GM19468 (cell line): Measurements from ENCODE around the gene CAP1.
"Not testable (repeated sequence)": the region's sequence is repeated elsewhere in the genome, so short reads cannot be mapped to it uniquely, and the experiment has no call there.

Experiments used
- ATAC-seq: cut with Tn5 transposase; IDR thresholded peaks from one replicate; pipeline ENCODE4 v1.9.1; 2021; ENCODE audit warnings: mild to moderate bottlenecking, moderate library complexity, moderate number of reproducible peaks; ENCODE audit not compliant: unreplicated experiment; ENCODE audit errors: extremely low read depth

Gene CAP1

DNA sequence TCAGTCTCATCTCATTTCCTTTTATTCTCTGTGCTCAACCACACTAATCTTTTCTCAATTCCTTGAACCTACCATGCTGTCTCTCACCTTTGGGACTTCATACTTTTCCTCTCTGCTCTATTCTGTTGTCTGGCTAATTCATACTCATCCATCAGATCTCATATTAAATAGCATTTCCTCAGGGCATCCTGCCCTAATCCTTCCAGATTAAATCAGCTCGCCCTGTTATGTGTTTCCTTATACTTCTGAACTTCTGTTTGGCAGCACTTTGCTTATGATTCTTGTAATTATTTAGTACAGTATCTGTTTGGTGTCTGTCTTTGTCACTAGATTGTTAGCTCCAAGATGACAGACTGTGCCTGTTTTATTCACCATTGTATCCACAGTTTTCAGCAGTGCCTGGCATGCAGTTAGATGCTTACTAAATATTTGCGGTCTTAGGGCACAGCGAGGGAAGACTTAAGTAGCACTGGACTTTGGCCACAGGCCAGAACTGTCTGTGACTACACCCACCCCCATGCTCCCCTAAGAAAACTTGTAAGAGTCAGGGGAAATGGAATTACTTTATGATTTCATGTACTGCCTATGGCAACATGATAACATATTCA is 9.9 kb upstream of the CAP1 start:
- no peak for ATAC-seq

DNA sequence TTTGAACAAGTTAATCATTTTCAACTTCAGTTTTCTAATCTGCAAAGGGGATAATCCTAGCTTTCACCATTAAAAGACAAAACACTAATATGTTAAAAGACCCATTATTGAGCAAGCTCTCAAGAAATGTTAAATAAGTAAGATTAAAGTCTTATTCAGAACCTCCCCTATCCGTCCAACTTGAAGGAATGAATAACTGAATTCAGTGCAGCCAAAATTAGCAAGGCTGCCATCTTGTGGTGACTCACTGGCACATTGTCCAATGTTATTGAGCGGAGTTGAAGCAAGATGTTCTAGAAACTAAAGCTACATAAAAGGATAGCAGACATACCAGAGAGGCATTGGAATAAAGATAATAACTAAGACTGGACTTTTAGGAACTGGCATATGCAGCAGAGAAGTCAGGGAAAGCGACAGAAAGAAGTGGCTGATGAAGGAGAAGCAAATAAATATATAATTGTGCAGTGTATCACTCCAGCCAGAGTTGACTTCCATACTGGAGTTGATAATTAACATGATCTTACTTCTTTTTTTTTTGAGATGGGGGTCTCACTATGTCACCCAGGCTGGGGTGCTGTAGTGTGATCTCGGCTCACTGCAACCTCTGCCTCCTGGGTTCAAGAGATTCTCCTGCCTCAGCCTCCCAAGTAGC is 8.2 kb upstream of the CAP1 start:
- ATAC-seq, result peak; percentile 39

DNA sequence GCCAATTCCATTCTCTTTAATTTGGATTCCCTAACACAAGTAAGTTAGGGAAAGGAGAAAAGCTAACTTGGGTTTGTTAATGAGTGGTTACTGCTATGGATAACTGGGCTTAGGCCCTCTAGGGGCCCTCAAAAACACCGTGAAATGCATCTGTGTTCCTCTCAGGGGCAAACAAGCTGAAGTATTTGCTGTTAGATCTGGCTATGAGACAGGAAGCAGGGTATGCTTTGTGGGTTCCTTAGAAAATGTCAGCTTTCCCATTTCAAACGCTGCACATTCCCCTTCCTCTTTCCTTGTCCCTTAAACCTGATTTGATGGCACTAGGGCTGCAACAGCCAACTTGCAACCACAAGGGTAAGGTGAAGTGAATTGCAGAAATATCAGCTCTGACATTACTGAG is 5.7 kb upstream of the CAP1 start:
- ATAC-seq, result no peak

DNA sequence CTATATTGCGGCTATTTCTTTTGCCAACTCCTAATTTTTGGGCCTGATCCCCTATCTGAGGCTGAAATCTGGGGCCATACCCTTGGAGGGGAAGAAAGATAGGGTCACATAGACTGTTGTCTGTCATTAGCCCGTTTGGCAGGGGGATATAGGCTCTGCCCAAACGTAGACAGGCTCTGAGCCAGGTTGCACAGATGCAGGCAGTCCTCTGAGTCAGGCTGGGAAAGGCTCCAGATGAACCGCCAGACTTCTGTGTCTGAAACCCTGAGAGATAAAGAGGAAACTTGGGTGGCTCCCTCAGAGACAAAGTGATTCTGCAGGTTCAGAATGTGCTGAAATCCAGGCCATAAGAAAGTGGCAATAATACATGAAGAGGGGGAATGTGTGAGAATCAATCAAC is 4.0 kb upstream of the CAP1 start:
- no peak for ATAC-seq

DNA sequence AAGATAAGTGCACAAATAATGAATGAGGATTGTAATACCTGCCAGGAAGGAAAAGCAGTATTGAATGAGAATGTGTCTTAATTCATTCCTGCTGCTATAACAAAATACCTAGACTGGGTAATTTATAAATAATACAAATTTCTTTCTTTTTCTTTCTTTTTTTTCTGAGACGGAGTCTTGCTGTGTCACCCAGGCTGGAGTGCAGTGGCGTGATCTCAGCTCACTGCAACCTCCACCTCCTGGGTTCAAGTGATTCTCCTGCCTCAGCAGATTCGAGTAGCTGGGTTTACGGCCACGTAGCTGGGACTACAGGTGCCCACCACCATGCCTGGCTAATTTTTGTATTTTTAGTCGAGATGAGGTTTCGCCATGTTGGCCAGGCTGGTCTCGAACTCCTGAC is 3.3 kb upstream of the CAP1 start:
- not testable (repeated sequence) for ATAC-seq

DNA sequence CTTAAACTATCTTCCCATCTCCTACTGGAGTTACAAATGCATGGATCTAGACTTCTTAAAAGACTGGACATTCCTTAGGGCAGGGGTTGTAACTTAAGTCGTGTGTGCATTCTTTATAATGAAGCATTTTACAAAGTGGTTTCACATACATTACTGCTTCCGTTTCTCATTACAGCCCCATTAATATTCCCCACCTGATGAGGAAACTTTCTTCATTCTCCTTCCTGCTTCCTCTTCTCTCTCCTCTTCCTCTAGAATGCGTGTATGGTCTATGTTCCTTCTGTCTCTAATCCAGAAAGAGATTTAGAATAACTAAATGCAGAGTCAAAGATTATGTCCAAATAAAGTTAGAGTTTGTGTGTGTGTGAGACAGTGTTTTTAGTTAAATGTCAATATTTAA is 1.8 kb upstream of the CAP1 start:
- no peak for ATAC-seq

DNA sequence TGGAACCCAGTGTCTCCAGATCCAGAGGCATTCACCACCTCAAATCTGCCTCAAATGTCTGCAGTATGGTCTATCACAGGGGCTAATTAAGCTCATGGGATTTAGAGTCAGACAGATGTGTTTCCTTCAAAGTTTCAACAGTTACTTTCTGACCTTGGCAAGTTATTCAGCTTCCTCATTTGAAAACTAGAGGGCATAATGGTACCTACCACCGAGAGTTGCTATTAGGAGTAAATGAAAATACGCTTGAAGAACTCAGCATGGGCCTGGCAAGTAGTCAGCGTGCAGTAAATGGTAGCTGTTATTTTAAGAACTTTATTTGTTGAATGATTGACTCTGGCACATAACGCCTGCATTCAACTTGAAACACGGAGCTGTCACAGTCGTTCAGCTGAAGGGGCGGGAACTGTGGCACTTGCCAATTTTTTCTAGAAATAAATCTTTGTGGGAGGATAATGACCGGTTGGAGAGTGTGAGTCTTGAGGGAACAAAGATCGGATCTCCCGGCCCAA is 1.2 kb upstream of the CAP1 start:
- ATAC-seq, result no peak

DNA sequence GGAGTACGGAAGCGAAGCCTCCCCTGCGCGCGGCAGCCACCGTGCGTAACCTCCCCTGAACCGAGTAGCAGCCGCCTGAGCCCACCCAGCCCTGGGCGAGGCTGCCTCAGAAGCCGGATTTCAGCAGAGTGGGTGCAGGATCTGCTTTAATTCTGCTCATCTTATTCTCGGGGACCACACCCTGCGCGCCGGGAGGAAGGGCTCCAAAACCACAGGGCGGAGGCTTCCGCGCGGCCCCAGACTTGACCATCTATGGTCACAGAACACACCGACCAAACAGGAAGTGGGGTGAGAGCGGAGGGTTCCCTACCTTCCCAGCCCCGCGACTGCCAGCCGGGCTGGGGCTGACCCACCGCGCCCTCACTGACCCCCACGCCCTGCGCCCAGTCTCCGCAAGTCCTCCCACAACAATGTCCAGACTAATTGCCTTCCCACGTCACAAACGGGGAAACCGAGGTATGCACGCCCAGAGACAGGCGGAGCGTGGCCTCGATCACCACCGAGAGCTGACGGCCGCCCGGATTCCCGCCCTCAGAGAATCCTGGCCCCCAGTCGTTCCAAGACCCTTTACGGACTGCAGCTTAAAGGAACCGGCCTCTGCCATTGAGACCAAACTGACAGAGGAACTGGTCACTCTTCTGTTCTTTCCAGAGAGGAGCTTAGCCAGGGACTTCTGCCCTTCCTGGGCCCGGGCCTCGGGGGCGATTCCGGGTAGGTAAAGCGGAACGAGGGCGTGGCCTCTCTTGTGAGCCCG is 595 bp upstream of the CAP1 start:
- peak; percentile 62 for ATAC-seq

DNA sequence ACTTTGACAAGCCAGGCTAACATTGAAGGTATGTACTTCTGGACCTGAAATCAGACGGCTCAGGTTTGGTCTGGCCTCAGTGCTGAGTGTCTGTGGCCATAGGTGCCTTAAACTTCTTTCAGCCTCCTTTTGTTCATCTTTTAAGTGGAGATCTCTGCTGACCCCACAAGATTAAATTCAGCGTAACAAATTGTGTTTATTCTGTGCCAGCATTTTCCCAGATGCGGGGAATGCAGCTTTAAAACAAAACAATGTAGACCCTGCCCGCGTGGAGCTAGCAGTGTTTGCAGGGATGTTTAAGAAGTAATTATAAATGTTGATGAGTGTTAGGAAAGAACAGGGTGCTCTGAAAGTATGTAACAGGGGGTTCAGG is 923 bp downstream of the CAP1 start:
- ATAC-seq, result no peak

DNA sequence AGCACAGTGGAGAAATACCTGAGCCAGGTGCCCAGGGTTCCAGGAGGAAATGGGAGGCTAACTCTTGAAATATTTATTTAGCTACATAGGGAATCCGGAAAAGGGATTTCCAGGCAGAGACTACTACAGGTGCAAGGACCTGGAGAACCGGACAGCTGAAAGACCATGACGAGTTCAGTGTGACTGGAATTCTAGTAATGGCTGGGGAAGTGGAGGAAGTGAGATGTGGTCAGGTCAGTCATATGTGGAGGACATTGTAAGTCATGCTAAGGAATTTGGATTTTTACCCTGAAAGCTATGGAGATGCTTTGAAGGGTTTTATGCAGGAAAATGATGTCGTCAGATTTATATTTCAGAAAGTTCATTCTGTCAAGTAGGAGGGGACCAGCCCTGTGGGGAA is 1.8 kb downstream of the CAP1 start:
- no peak for ATAC-seq

DNA sequence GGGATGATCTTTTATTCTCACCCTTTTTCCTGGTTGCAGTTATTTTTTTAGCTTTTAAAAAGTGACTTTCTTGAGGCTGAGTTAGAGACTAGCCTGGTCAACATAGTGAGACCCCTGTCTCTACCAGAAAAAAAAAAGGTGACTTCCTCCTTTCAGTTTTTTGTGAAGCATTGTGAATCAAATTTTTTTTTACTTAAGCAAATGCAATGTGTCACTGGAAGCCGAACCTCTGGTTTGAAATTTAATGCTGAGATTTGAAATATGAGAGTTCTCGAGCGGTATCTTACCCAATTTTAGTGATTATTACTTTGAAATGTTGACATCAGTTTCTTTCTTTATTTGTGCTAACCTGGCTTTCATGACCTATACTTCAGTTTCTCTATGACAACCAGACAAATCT is 3.6 kb downstream of the CAP1 start:
- ATAC-seq, result no peak

DNA sequence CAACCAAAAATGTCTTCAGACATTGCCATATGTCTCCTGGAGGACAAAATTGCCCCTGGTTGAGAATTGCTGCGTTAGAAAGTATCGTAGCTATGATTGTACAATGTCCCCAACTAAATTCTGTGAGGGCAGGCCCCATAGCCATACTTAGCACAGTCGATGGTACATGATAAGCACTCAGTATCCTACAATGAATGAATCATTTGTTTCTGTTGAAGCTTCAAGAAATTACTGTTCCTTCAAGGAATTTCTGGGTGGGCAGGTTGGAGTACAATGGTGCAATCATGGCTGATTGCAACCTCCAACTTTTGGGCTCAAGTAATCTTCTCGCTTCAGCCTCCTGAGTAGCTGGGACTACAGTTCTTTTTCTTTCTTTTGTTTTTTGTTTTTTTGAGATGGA is 4.7 kb downstream of the CAP1 start:
- ATAC-seq, result no peak

DNA sequence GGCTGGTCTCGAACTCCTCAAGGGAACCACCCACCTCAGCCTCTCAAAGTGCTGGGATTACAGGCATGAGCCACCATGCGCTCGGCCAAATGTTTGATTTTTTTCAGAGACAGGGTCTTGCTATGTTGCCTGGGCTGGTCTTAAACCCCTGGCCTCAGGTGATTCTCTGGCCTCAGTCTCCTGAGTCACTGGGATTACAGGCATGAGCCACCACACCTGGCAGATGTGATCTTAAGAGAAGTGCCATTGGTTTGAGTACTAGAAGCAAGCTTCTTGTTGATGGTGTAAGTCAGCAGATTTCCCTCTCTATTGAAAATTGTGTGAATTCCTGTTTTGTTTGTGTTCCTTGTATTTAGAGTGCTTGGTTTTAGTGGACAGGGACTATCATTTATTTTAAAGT is 5.2 kb downstream of the CAP1 start:
- ATAC-seq, result no peak

DNA sequence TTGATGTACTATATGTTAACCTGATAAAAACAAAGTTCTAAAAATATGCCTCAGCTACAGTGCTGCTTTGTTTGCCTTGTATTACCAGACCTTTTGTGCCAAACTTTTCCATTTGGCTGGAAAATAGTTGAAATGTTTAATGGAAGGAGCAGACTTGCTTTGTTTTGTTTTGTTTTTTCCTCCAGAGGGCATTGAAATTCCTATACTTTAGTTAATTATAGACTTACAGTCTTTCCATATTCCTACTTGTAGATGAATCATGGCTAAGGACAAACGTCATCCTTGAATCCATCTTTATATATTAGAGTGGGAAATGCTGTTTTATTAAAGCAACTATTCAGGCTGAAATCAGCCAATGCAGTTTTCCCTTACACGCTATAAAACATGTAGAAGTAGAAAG is 6.7 kb downstream of the CAP1 start:
- no peak for ATAC-seq

DNA sequence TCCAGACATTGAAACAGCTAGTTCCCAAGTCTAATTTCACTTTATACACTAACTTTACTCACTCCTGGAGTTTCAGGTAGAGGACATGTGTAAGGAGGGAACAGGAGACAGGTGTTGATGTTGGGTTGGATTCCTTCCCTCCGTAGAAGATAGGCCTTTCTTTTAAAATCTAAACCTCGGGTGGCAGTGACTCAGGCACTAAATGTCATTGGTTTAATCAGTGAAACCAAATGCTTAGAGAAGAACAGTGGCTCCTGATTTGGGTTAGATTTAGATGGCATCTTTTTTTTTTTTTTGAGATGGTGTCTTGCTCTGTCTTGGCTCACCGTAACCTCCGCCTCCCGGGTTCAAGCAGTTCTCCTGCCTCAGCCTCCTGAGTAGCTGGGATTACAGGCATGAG is 7.2 kb downstream of the CAP1 start:
- no peak for ATAC-seq

DNA sequence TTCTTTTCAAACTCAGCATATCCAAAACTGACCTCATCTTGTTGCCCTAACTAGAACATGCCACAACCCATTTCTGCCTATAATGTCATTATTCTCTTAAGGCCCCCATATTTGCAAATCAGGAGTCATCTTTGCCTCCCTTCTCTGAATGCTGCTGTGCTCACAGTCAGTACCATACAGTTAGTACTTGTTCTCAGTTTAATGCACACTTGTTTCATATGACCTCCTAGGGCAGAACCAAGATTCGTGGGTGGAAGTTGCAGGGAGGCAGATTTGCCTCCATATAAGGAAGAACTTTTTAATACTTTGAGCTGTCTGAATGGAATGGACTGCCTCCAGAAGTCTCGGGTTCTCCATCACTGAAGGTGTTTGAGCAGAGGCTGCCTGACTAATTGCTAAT is 9.2 kb downstream of the CAP1 start:
- no peak for ATAC-seq

DNA sequence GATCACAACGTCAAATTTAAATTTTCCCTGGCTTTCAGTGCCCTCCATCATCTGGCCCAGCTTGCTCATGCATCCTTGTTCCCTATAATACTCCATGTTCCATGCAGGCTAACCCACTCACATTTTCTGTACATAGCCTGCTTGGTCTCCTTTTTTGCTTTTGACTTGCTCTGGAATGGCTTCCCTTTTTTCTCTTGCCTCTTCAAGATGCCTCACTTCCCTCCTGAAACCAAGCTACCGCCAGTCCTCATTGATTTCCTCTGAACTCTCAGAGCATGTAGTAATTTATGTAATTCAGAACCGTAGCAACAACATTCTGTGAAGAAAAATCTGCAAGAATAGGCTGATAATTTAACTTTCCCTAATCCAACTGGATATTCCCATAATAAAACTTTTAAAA is 10.3 kb downstream of the CAP1 start:
- no peak for ATAC-seq

DNA sequence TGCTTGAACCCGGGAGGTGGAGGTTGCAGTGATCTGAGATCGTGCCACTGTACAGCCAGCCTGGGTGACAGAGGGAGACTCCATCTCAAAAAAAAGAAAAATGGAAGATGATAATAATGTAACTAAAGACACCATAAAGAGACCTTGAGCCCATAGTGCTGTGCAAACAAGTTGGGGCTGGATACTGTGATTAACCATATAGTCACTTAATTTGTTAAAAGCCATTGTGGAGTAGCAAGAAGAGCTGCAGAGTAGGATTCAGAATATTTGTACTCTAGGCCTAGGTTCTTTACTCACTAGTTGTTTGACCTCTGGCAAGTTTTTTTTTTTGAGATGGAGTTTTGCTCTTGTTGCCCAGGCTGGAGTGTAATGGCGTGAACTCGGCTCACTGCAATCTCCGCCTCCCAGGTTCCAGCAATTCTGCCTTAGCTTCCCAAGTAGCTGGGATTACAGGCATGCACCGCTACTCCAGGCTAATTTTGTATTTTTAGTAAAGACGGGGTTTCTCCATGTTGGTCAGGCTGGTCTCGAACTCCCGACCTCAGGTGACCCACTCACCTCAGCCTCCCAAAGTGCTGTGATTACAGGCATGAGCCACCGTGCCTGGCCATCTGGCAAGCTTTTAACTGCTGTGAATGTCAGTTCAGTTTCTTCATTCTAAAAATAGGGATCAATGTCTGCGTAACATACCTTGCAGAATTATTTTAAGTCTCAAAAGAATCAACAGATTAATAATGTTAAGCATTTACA is 12.8 kb downstream of the CAP1 start:
- no peak for ATAC-seq

DNA sequence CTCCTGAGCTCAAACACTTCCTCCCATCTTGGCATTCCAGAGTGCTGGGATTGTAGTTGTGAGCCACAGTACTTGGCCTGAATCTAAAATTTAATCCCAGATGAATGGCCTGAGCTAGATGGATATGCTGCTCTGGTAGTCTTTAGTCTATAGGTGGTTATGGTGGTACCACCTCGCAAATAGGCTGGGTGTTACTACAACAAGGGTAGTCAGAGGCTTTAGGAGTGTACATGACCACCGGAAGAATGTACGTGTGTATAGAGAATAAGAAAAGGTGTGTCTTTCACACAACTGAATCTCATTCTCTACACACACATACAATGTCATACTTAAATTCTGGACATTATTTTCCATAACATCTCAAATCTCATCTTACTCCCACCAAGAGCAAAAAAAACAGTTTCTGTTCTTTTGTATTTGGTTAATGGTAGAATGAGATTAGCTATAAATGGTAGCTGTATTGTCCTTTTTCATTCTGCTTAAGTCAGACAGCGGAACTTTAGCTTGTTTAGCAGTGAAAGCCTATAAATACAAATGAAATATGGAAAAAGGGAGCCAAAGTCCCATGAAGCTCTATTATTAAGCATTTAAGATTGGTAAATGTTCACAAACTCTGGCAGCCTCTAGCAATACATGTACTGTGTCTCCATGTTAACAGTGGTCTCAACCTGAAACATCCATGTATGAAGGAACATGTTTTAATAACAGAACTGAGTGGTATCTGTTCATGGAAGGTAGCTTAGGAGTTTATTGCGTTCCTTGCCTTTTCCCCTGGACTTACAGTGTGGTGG is 16.2 kb downstream of the CAP1 start:
- ATAC-seq, result no peak
